COLO829 (cell line): Measurements from ENCODE around the gene CASP9.
"Not testable (repeated sequence)": the region's sequence is repeated elsewhere in the genome, so short reads cannot be mapped to it uniquely, and the experiment has no call there.

Experiments used
- DNase-seq: peaks from one replicate; pipeline ENCODE4 v3.0.0; 2012; ENCODE audit warnings: low spot score

The CASP9 gene

DNA sequence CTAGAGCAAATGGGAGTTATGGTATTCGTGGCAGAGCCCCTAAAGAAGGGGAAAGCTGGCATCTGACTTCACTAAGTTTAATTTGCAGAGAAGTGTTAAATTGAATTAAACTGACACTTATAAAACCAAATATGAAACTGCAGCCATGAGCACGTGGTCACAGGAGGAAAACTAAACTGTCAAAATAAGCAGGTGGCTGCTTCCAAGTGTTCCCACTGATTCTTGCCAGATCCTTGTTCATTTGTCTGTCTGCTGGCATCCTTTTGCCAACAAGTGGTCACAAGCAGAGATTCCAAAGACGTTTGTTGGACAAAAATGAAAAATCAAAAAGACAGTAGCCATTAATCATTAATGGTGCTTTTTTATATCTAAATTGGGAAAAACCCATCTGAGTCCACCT is 54.7 kb downstream of the CASP9 start:
- no peak for DNase-seq

- no peak for DNase-seq
Measured at GRCh38 chr1:15468145-15468544, 55.9 kb downstream of the CASP9 start.

DNA sequence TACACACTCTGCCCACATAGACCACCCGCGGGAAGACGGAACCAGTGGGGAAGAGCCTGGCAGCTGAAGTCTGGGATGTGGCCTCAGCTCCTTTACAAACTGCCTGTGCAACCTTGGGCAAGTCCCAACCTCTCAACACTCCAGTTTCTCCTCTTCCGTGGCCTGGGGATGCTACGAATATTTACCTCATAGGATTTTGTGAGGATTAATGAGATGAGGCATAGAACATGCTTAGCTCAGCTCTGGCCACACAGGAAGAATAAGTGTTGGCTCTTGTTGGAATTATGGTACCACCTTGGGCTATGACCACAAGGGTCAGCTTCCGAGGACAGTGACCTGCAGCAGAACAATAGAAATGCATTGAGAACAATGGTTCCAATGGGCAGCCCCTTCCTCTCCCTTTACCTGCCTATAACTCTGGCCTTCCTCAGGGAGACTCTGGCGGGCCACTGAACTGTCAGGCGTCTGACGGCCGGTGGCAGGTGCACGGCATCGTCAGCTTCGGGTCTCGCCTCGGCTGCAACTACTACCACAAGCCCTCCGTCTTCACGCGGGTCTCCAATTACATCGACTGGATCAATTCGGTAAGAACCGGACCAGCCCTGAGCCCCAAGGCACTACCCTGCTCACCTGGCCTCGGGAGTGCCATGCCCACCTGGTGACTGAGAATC is 56.9 kb downstream of the CASP9 start:
- not testable (repeated sequence) for DNase-seq

- DNase-seq, result no peak
Measured at GRCh38 chr1:15465674-15466073, 58.3 kb downstream of the CASP9 start.

- DNase-seq, result not testable (repeated sequence)
Measured at GRCh38 chr1:15463926-15464322, 60.1 kb downstream of the CASP9 start.

GRCh38 chr1:15463064-15463800 is 60.8 kb downstream of the CASP9 start:
- not testable (repeated sequence) for DNase-seq

DNA sequence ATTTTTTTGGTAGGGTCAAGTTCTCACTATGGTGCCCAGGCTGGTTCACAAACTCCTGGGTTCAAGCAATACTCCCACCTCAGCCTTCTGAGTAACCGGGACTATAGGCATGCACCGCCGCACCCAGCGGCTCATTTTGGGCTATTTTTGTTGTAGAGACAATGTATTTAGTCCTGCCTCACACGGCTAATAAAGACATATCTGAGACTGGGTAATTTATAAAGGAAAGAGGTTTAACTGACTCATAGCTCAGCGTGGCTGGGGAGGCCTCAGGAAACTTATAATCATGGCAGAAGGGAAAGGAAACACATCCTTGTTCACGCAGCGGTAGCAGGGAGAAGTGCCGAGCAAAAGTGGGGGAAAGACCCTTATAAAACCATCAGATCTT is 63.3 kb downstream of the CASP9 start:
- DNase-seq, result no peak

GRCh38 chr1:15459771-15460707 is 64.0 kb downstream of the CASP9 start:
- DNase-seq, result peak; percentile 31

GRCh38 chr1:15458388-15458787 is 65.6 kb downstream of the CASP9 start:
- DNase-seq, result not testable (repeated sequence)

GRCh38 chr1:15457585-15457984 is 66.4 kb downstream of the CASP9 start:
- DNase-seq, result no peak

DNA sequence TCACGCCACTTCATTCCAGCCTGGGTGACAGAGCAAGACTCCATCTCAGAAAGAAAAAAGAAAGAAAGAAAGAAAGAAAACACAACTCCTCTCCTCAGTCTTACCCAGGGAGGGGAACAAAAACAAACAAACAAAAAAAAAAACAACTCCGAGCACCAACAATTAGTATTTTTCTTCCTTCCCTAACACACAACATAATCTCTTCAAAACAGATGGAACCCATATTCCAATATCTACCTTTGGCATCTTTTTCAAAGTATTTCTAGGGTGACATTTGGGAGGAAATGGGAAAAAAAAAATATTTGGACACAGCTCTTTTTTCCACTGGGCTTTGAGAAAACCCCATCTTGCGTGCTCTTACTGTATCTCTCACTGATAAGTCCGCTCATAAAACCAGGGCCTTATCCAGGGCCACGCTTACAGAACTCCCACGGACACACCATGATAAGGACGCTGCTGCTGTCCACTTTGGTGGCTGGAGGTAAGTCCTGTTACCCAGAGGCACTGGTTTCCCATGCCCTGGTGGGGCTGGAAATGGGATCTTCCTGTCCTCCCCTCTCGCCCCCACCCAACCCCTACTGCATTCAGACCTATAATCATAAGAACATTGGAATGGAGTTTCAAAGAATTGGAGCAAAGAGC is 67.6 kb downstream of the CASP9 start, which contains the start of gene CELA2A:
TSS of gene CELA2A (plus strand) at position 420 of the 642 bp plus-strand sequence. CDS start at position 442, 22 bp downstream.
- DNase-seq, result no peak

- no peak for DNase-seq
Measured at GRCh38 chr1:15455522-15455921, 68.5 kb downstream of the CASP9 start.

- no peak for DNase-seq
Measured at GRCh38 chr1:15454256-15454655, 69.8 kb downstream of the CASP9 start.

- no peak for DNase-seq
Measured at GRCh38 chr1:15453734-15454133, 70.3 kb downstream of the CASP9 start.

GRCh38 chr1:15452866-15453571 is 71.0 kb downstream of the CASP9 start:
- DNase-seq, result no peak

DNA sequence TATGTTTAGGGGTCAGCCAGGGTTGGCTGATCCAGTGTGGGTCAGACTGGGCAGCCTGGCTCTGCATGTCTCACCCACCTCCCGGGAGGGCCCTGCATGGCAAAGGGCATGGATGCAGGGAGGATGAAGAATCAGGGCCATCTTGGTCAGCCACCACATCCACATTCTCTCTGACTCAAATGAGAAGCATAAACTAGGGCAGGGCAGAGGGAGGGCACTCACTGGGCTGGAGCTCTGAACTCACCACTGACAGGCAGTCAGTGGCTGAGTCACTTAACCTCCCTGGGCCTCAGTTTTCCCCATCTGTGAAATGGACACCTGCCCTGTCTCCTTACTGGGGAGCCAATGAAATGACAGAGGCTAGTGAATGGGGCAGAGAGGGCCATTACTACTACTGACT is 71.8 kb downstream of the CASP9 start:
- no peak for DNase-seq

- no peak for DNase-seq
Measured at GRCh38 chr1:15451014-15451722, 72.8 kb downstream of the CASP9 start.

- no peak for DNase-seq
Measured at GRCh38 chr1:15449567-15449966, 74.4 kb downstream of the CASP9 start.

DNA sequence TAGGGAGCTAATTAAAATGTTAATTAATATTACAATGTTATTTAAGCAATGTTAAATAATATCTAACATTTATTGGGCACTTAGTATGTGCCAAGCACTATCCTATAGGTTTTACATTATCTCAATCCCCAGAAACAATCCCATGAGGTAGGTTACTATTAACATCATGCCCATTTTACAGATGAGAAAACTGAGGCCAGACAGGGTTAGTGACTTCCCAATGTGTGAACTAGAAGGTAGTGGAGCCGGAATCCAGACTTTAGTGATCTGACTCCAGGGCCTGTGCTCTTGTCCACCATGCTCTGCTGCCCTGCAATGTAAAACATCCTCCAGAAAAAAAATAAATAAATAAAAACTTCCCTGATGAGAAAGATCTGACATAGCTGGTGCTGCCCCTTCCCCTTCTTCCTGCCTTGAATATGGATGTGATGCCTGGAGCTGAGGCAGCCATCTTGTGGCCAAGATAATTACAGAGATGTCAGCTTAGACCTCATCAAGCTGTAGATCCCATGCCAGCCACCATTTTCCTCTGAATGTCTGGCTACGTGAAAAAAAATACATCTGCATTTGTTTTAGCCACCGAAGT is 75.0 kb downstream of the CASP9 start:
- DNase-seq, result no peak

- DNase-seq, result no peak
Measured at GRCh38 chr1:15446212-15446611, 77.8 kb downstream of the CASP9 start.
